Epithelial cell of proximal tubule (primary cell): ENCODE results near the gene SNED1. TPM values are rescaled to one million over a fixed set of nuclear protein-coding genes. Genes with fewer than 3 reads are reported as not detected.

Source experiments
- DNase-seq: peaks from one replicate; pipeline ENCODE4 v3.0.0-alpha.2; 2011; ENCODE audit warnings: low read depth
- H3K4me3 ChIP-seq: 2 replicates; pipeline ENCODE4 v1.5.1; 2011; ENCODE audit warnings: low read depth, mild to moderate bottlenecking, low read length
- total RNA-seq: library from RNA; depleted of rRNA; stranded (reverse); fragments of >200 nt; gene quantifications from 2 replicates; pipeline ENCODE4 v1.2.3, GENCODE V29; 2015
- TF ChIP-seq, protein P1 (sequence below): conservative IDR thresholded peaks from 2 replicates; pipeline ENCODE4 v1.5.1; 2012; ENCODE audit warnings: low read depth, mild to moderate bottlenecking, low read length

Gene SNED1
- total RNA-seq, 1 donor from 2014 or later = 0.29 TPM

DNA sequence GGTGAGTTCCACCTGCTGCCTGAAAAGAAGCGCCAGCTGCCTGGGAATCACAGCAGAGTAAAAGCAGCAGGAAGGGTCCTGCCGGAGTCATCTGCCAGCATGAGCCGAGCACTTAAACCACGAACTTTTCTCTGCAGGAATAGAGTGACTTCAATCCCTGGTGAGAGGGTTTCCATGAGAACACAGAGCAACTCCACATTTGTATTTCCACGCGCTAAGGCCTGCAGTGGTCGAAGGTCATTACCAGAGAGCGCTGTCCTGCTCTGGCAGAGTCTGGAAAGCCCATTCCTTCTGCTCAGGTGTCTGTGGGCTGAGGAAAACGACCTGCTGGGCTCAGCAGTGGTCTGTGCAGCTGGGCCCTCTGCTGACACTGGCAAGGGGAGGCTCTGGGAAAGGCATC lies 144.2 kb downstream of the SNED1 start:
- TF ChIP-seq, protein P1, sequence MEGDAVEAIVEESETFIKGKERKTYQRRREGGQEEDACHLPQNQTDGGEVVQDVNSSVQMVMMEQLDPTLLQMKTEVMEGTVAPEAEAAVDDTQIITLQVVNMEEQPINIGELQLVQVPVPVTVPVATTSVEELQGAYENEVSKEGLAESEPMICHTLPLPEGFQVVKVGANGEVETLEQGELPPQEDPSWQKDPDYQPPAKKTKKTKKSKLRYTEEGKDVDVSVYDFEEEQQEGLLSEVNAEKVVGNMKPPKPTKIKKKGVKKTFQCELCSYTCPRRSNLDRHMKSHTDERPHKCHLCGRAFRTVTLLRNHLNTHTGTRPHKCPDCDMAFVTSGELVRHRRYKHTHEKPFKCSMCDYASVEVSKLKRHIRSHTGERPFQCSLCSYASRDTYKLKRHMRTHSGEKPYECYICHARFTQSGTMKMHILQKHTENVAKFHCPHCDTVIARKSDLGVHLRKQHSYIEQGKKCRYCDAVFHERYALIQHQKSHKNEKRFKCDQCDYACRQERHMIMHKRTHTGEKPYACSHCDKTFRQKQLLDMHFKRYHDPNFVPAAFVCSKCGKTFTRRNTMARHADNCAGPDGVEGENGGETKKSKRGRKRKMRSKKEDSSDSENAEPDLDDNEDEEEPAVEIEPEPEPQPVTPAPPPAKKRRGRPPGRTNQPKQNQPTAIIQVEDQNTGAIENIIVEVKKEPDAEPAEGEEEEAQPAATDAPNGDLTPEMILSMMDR = no peak
- no peak overlapping the region for H3K4me3 ChIP-seq
- no peak for DNase-seq

Other genes with a start within 250 kb of the SNED1 start
- 35.4 and 69.2 TPM in 2 replicates for gene KIF1A, start 178.4 kb upstream of the SNED1 start, total RNA-seq
- gene AGXT, start 129.8 kb upstream of the SNED1 start, total RNA-seq = not detected in 2 replicates
- gene MAB21L4, start 102.5 kb upstream of the SNED1 start, total RNA-seq = 0.43 and 0.81 TPM in 2 replicates
- gene CROCC2, start 92.3 kb upstream of the SNED1 start, total RNA-seq = not detected in 2 replicates
- gene MTERF4, start 103.7 kb downstream of the SNED1 start, total RNA-seq = 9.7 and 33.8 TPM in 2 replicates
- gene PASK, start 150.9 kb downstream of the SNED1 start, total RNA-seq = 10.0 and 15.5 TPM in 2 replicates
- gene PPP1R7, start 151.8 kb downstream of the SNED1 start, total RNA-seq = 57.7 and 75.6 TPM in 2 replicates
- 1.2 and 2.8 TPM in 2 replicates for gene ANO7, start 190.1 kb downstream of the SNED1 start, total RNA-seq